OCI-LY1 (cell line): ENCODE measurements around the gene CBLB.

ENCODE experiments used
- EZH2 ChIP-seq: fragments of 200-600 bp; sonication (generic), shearing (Covaris generic); IDR thresholded peaks from 2 replicates; pipeline ENCODE4 v1.8.0; 2017; ENCODE audit warnings: borderline replicate concordance, mixed run types, mild to moderate bottlenecking, antibody characterized with exemption, low read length, moderate library complexity, mixed read lengths
- TF ChIP-seq, protein P1 (sequence below): fragments of 200-600 bp; sonication (generic), shearing (Covaris generic); IDR thresholded peaks from 2 replicates; pipeline ENCODE4 v1.5.1; 2017; ENCODE audit warnings: mild to moderate bottlenecking, antibody characterized with exemption, low read length, moderate library complexity, mixed read lengths

DNA sequence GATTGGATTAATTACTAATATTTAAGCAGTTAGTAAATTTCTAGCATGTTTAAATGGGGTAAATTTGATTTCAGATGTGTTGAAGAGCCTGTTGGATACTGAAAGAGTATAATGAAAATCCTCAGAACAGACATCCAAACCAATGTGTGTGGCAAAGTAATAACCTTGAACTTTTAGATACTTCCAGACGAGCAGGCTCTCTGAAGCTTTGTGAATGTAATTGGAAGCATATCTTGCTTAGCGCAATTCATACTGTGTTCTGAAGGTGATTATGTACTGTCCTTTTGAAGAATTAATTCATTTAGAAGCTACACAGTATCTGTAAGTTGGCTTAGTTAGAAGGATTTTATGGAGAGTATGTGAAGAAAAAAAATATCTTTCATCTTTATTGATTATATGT lies 161.8 kb downstream of the CBLB start:
- TF ChIP-seq, protein P1, sequence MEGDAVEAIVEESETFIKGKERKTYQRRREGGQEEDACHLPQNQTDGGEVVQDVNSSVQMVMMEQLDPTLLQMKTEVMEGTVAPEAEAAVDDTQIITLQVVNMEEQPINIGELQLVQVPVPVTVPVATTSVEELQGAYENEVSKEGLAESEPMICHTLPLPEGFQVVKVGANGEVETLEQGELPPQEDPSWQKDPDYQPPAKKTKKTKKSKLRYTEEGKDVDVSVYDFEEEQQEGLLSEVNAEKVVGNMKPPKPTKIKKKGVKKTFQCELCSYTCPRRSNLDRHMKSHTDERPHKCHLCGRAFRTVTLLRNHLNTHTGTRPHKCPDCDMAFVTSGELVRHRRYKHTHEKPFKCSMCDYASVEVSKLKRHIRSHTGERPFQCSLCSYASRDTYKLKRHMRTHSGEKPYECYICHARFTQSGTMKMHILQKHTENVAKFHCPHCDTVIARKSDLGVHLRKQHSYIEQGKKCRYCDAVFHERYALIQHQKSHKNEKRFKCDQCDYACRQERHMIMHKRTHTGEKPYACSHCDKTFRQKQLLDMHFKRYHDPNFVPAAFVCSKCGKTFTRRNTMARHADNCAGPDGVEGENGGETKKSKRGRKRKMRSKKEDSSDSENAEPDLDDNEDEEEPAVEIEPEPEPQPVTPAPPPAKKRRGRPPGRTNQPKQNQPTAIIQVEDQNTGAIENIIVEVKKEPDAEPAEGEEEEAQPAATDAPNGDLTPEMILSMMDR: no peak
- TF ChIP-seq EZH2: no peak
